ENCODE data around the gene GLOD5.

- TF ChIP-seq POLR2AphosphoS5 (IDR thresholded peaks at IDR 0.05; ENCODE audit: low read depth) (no peak), CTCF (IDR thresholded peaks at IDR 0.05; ENCODE audit: insufficient read depth, low read length) (no peak), SPI1 (IDR thresholded peaks at IDR 0.05; ENCODE audit: borderline replicate concordance, low read depth) (no peak), GABPA (IDR thresholded peaks at IDR 0.05; ENCODE audit: low read depth) (no peak), REST (IDR thresholded peaks at IDR 0.05; ENCODE audit: insufficient replicate concordance, low read depth) (no peak)
Observed at GRCh38 chrX:48784726-48785125, 23.2 kb downstream of the GLOD5 start.

All from HL-60 (cell line).